Prostate gland (tissue), 2 donors: ENCODE data around the gene PANX3.

Source experiments
- CTCF ChIP-seq, 4 experiments: fragments of 200-600 bp in 2 of 4; fragments of 450-650 bp in 2 of 4; sonication (generic) in 2 of 4; IDR thresholded peaks; 1 replicate in 3 of 4; 2 replicates in 1 of 4; pipeline ENCODE4 v1.5.1; 2016 to 2019; ENCODE audit warnings: antibody characterized with exemption in 4 of 4, mild to moderate bottlenecking in 2 of 4, moderate library complexity in 2 of 4
- POLR2A ChIP-seq: fragments of 450-650 bp; IDR thresholded peaks from one replicate; pipeline ENCODE4 v1.6.1; 2016; ENCODE audit warnings: antibody characterized with exemption, mild to moderate bottlenecking
- POLR2AphosphoS5 ChIP-seq: sonication (generic); formaldehyde crosslinking; IDR thresholded peaks from one replicate; pipeline ENCODE4 v1.6.1; 2017; ENCODE audit warnings: antibody characterized with exemption

GRCh38 chr11:124581817-124582216 lies 29.4 kb upstream of the PANX3 start:
- no peak for TF ChIP-seq CTCF (IDR thresholded peaks at IDR 0.05)
- no peak for TF ChIP-seq POLR2A
- no peak for TF ChIP-seq POLR2AphosphoS5
